NOMO-1 (cell line): ENCODE results near the gene GRM8.

Experiments used
- DNase-seq, 2 experiments: peaks; one replicate each; lab custom pipeline; 2025; ENCODE audit not compliant: unreplicated experiment in 2 of 2; lab: John Stamatoyannopoulos, UW

Gene GRM8

DNA sequence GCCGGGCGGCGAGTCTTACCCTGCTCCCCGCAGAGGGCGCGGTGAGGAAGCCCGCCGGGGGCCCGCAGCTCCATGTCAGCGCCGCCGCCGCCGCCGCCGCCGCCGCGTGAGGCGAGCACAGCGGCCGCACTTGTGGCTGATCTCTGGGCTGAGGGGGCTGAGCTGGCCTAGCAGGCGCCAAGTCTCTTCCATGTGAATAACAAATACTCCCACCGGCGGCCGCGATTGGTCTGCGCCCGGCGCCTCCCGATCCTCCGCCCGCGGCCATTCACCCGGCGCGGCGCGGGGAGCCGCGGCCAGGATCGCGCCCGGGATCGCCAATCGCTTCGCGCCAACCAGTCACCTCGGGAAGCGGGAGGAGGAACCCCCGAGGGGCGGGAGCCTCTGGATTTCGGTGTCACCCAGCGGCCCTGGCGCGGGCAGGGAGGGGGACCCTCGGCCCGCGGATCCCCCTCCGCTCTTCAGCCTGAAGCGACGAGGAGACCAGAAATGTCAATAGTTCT, at the start of gene GRM8:
GRM8 (minus strand) TSS at position 164 of the 503 bp plus-strand sequence.
- no peak for DNase-seq

GRCh38 chr7:127290801-127291361, 38.1 kb upstream of the GRM8 start:
- DNase-seq, result no peak

GRCh38 chr7:127290116-127290655, 37.4 kb upstream of the GRM8 start:
- DNase-seq, result no peak

DNA sequence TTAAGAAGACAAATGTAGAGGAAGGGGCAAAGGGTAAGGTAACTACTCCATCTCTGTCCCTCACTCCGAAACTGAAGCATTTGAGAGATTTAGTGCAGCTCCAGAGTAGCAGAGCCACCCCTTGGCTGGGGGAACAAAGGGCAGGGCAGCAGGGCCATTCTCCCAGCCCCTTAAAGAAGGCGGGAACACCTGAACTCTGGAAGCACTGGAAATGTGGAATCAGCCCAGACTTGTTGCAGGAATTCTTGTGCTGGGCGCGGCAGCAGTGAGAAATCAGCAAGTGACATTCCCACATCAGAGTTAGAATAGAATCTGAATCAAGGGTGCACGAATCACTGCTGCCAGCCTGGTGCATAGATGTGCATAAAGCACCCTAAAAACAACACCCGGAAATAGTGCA, 34.4 kb upstream of the GRM8 start:
- no peak for DNase-seq

- no peak for DNase-seq
Observed at GRCh38 chr7:127270093-127270492, 17.4 kb upstream of the GRM8 start.

GRCh38 chr7:127266047-127266446, 13.3 kb upstream of the GRM8 start:
- DNase-seq, result no peak

DNA sequence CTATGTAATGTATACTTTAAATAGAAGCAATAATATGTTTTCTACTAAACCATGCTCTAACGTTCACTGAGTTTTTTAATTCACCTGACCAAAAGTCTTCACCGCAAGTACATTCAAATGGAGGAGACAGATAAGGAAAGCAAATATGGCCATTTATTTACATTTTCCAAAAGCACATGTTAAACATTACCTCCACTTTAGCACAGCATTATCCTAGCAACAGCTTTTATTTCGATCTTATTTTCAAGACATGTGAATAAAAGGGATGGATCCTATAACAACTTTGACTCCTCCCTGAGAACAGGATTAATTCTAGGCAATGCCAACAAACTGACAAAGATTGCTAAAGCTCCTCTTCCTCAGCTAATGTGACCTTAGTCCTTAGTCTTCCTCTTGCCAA, 11.5 kb upstream of the GRM8 start:
- no peak for DNase-seq

- DNase-seq, result no peak
Observed at GRCh38 chr7:127258111-127258510, 5.4 kb upstream of the GRM8 start.

DNA sequence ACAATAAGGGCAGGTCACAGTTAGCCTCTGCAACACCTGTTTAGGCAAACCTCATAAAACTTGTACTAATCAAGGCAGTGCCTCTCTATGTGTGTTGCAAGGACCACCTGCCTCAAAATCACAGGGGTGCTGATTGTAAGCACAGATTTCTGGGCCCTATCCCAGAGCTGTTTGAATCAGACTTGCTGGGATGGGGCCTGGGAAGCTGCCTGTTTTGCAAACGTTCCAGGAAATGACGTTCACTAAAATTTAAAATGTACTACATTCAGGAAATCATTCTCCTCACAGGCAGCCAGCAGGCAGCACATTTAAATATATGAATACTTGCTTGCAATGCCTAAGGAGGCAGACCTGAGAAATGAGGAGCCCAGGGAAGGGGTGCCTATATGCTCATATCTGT, 4.3 kb upstream of the GRM8 start:
- no peak for DNase-seq

- DNase-seq, result no peak
Observed at GRCh38 chr7:127256041-127256725, 3.4 kb upstream of the GRM8 start.

DNA sequence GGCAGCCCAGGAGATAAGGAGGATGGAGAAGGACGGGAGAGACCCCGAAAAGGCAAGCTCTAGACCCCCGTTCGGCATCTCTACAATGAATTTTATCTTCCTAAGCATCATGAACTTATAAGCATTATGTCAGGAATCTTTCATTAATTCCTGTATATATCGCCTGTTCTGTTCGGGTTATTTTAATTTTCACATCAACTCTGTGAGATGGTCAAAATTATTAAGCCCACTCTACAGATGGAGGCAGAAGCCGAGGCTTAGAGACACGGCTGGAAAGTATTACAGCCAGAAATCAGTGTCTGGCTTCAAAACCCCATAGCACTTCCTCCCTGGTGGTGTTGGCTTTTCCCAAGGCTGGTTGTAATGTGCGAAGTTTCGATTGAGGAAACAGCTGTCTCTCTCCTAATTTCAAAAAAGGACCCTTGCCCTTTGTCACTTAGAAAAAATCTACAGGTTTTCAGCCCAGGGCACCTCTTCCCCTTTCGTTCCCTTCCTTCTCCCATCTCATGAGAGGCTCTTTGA, 1.5 kb upstream of the GRM8 start:
- DNase-seq, result no peak

- peak in 1 of 2 experiments; percentile 14 for DNase-seq
Observed at GRCh38 chr7:127253281-127254162, 781 bp upstream of the GRM8 start.

DNA sequence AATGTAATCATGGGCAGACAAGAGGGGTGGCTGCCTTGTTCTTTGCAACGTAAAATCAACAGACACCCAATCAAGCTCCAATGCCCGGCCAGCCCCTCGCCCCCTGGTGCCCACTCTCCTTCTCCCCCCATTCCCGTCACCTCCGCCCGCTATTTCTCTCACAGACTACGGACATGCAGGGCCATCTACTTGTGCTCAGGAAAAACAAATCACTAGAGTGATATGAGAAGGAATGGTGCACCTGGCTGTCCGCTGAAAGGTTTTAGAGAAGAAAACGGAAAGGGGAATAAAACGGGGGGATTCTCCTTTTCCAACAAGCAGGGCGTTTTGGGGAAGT, 396 bp downstream of the GRM8 start:
- DNase-seq, result no peak

DNA sequence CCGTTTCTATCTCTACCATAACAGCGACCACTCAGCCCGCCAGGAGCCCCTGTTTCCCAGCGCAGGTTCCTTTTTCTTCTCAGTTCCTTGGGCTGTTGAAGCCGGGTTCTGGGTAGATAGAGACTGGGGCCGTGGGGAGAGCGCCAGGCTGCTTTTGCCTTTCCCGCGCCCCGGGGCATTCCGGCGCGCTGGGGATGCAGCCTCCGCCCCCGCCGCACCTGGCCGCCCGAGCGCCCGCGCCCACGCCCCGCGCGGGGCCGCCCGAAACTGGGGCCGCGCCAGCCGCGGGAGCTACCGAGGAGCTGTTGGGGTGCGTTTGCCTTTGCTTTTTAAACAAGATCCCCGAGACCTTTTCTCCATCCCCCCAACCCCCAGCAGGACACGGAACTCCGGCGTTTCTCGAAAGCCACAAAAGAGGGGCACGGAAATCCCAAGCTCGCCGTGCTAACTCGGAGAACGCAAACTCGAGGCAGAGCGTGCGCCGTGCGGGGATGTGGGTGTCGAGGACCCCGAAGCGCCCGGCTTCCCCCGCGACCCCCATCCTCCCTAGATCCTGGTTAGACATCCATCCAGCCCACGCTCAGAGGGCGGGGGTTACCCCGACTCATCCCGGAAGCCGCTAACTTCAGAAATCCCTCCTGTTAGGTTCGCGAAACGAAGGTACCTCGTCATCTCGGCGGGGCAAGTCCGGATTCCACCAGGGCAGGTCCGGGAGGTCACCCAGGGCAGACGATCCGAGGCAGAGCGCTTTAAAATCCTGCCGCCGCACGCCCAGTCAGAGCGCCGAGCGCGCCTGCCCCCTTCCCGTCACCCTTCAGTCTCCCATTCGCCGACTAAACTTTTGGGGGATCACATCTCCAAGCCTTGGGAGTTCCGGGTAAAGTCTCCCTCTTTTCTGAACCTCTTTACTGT, 1.0 kb downstream of the GRM8 start:
- no peak for DNase-seq

DNA sequence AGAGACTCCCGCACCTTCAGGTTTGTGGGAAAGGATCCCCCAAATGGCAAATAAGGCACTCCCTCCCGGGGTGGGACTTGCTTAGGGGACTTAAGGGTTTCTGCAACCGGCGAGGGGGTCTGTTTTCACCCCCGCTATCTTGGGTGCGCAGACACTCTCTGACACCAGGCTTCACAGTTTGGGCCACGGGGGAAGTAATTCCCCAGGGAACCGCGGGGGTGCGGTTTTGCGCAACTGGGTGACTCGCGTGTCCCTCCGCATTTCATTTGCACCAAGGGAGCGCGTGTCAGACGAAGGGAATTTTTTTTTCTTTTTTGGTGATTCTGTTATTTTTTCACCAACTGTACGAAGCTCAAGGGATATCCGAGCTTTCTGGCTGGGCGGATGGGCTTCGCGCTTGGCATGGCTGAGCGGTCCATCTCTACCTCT, 1.7 kb downstream of the GRM8 start:
- DNase-seq, result no peak

DNA sequence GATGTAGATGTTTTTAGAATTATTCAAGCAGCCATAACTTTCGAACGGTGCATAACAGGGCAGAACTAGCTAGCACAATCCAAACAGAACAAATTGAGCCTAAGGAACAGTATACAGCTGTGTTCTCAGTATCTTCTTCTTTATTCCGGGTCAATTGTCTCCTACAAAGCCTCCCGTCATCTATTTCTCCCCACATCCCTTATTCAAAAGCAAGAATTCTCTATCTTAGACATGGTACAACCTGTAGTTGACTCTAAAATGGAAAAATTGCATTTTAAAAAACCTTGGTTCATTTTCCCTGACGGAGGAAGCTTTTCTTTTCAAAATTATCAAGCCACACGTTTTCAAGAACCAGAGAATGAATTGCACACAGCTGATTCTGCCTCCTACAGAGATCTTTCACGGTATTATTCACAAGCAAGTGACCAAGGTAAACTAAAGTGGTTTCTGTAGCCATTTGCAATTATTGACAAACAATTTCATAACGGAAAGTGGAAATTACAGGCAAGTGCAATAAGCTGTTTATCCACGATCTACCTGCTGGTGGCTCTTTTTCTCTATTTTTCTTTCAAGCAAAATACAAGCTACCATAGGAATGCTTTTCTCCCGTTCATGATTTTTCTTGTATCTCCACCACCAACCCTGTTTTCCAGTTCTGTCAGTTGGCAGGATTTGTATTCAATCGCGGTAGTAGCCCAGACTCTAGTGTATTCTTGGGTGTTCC, 2.3 kb downstream of the GRM8 start:
- no peak for DNase-seq

DNA sequence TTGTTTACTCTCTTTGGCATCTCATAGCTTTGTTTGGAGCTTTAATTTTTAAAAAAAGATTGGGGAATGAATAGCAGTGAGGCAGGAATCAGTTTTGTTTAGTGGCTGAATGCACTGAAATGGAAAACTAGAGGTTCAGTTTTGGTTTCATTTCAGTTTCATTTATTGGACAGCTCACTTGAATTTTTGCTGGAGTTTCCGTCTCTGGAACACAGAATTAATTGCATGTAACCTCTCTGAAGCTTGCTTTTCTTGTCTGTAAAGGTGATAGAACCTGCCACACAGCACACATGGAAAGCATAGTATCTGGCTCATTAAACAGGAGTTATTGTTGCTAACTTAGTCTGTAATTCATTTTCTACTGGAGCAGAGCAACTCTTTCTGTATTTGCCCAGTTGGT, 7.1 kb downstream of the GRM8 start:
- no peak for DNase-seq

DNA sequence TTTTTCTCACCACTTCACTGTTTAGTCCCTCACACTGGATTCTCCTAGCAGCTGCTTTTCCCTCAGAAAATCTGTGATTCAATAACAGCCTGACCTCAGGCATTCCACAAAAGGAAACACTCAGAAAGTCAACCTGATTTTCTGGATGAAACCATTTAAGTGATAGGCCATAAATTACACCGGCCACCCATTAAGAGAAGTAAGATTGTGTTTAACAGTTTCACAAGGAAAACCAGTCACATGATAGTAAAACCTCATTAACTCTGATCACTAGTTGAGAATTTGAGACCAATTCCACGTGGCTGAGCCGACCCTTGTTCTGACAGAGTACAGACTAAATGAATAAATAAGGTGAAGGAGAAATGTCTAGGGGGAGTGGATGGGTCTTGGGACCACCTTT, 7.7 kb downstream of the GRM8 start:
- DNase-seq, result no peak

- no peak for DNase-seq
Observed at GRCh38 chr7:127239814-127240213, 12.9 kb downstream of the GRM8 start.

GRCh38 chr7:127233630-127234029, 19.1 kb downstream of the GRM8 start:
- no peak for DNase-seq
